IPS-18a (cell line): ENCODE results near the gene MAFG.

ENCODE experiments used
- H3K27ac ChIP-seq: one replicate; pipeline ENCODE4 v1.5.1; 2013; ENCODE audit warnings: low read length
- H3K27me3 ChIP-seq: one replicate; pipeline ENCODE4 v1.6.1; 2013; ENCODE audit warnings: mild to moderate bottlenecking, low read length; ENCODE audit not compliant: control insufficient read depth, insufficient read depth
- H3K36me3 ChIP-seq: one replicate; pipeline ENCODE4 v1.6.1; 2013; ENCODE audit warnings: low read depth, low read length; ENCODE audit not compliant: control insufficient read depth
- H3K4me1 ChIP-seq: one replicate; pipeline ENCODE4 v1.6.1; 2013; ENCODE audit warnings: low read depth, low read length; ENCODE audit not compliant: control insufficient read depth
- H3K4me3 ChIP-seq: one replicate; pipeline ENCODE4 v1.5.1; 2013; ENCODE audit warnings: low read length
- H3K9ac ChIP-seq: one replicate; pipeline ENCODE4 v1.6.1; 2013; ENCODE audit warnings: mild to moderate bottlenecking, low read length, moderate library complexity
- H3K9me3 ChIP-seq: one replicate; pipeline ENCODE4 v1.6.1; 2013; ENCODE audit warnings: low read depth, low read length; ENCODE audit not compliant: control insufficient read depth

The MAFG gene

DNA sequence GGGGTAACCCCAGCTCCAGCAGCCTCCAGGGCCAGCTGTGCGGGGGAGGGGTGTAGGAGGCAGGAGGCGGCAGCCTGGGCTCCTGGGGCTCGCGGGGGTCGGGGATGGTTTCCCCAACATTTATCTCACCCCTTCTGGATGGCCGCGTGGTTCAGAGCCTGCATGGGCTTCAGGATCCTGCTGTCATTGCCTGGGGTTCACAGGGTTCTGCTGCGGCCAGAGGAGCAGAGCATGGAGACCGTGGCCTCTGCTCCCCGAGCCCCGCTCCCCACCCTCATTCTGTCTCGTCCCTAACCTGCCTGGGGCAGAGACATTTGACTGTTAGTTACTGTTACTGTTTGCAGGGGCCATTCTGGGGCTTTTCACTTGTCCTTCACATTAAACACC, 14.6 kb upstream of the MAFG start:
- peaks cover 9% of the 10 kb centered on the region for H3K4me1 ChIP-seq
- peak overlapping the region; percentile 33 for H3K4me3 ChIP-seq
- H3K27ac ChIP-seq: no peak overlapping the region
- H3K9ac ChIP-seq: no peak overlapping the region
- no peaks in the 10 kb centered on the region for H3K9me3 ChIP-seq
- H3K27me3 ChIP-seq: peaks cover 12% of the 10 kb centered on the region
- H3K36me3 ChIP-seq: no peaks in the 10 kb centered on the region

DNA sequence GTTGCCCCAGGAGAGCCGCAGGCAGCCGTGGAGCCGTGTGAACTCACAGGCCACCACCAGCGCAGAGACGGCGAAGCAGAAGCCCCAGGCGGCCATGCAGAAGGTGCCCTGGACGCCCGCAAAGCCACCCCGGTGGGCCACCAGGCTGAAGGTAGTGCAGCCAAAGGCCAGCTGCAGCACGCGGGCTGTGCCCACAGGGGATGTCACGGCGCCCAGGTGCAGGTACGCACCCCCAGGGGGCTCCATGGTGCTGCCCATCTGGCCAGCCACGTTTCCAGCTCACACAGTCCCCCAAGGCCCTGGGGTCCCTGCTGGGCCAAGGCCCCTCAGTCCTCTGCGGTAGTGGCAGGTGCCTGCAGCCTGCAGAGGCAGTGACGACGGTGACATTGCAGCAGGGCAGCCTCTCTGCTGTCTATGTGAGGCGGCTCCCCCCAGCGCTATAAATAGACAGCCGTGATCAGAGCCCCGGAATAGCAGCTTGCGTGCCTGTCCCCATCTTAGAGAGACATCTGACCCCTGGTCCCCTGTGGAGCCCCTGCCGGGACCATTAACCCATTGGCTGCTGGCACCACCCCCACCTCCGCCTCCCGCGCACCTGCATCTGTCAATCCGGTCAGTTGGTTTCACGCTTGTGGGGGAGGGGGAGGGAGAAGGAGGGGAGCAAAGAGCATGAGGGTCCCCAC, 14.1 kb upstream of the MAFG start:
- H3K4me3 ChIP-seq: peak overlapping the region; percentile 33
- H3K4me1 ChIP-seq: peaks cover 9% of the 10 kb centered on the region
- H3K9me3 ChIP-seq: no peaks in the 10 kb centered on the region
- H3K9ac ChIP-seq: no peak overlapping the region
- peaks cover 12% of the 10 kb centered on the region for H3K27me3 ChIP-seq
- no peak overlapping the region for H3K27ac ChIP-seq
- no peaks in the 10 kb centered on the region for H3K36me3 ChIP-seq

DNA sequence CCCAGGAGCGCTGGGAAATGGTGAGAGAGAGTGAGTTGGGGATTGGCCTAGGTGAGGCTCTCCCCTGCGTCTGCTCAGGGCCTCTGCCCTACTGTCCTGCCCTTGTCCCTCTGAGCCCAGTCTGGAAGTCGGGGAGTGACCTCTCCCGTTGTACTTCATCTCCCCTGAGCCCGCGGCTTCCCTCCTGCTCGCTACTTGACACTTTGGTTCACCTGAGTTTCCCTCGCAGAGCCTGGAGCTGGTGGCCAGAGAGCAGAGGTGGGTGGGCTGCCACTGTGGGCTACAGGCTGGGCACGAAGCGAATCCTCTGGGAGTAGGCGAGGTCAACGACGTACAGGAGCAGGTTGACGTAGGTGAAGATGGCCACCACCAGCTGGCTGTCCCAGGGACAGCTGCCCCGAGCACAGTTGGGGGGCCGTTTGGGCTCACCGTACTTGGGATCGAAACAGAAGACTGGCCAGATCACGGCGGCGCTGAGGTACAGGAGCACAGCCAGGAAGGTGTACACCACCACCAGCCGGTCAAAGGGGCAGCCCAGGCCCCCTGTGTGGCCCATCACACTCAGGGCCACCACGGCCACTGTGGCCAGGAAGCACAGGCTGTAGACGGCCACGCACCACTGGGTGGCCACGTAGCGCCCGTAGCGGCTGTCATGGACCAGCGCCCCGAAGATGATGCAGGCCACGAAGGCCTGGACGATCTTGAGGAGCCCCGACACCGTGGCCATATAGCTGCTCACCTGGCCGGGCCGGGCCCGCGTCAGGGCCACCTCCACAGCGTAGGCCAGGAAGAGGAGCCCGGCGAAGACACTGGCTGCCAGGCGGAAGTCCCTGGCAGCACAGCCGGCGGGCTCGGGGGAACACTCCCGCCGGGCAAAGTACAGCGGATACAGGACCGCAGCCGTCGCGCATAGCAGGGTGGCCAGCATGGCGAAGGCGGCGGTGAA, 13.3 kb upstream of the MAFG start:
- H3K9ac ChIP-seq: no peak overlapping the region
- no peaks in the 10 kb centered on the region for H3K9me3 ChIP-seq
- no peak overlapping the region for H3K27ac ChIP-seq
- H3K4me1 ChIP-seq: peaks cover 9% of the 10 kb centered on the region
- H3K36me3 ChIP-seq: no peaks in the 10 kb centered on the region
- no peak overlapping the region for H3K4me3 ChIP-seq
- peaks cover 12% of the 10 kb centered on the region for H3K27me3 ChIP-seq

DNA sequence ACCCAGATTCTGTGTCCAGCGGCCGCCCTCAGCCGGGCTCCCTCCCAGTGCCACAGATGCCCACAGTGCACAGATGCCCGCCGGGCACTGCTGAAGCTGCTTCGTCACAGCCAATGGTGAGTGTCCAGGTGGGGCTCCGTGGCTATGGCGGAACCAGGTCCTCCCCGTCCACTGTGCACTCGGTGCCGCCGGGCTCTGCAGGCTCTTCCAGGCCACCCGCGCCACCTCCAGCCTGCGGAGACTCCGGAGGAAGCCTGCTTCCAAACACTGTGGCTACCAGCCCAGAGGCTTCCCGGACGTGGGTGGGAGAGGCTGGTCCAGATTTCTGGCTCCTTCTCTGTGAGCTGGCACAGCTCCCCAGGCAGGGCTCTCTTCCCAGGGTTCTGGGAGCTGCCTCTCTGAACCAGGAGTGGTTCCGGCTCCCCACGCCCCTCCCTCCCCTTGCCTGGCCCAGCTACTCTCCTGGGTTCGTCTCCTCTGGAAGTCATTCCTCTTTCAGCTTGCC, 12.4 kb upstream of the MAFG start:
- no peak overlapping the region for H3K27ac ChIP-seq
- no peaks in the 10 kb centered on the region for H3K36me3 ChIP-seq
- H3K4me1 ChIP-seq: peaks cover 9% of the 10 kb centered on the region
- H3K4me3 ChIP-seq: no peak overlapping the region
- no peaks in the 10 kb centered on the region for H3K9me3 ChIP-seq
- H3K9ac ChIP-seq: no peak overlapping the region
- H3K27me3 ChIP-seq: peaks cover 12% of the 10 kb centered on the region

DNA sequence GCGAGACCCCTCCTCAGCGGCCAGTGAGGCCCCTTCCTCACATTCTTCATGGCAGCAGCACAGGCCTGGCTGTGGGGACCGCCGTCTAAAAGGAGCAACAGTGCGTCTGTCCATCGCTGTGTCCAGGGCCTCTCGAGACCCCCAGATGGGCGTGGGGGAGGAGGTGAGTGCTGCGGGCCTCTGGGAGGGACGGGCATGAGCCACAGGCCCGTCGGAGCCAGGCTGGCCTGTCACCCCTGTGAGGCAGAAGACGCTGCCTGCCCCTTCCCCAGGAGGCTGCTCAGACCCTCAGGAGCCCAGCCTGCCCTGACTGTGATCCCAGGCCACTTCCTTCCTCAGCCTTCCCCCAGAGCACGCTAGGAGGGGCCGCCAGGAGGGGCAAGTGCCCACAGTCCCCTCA, 11.7 kb upstream of the MAFG start:
- H3K9me3 ChIP-seq: no peaks in the 10 kb centered on the region
- H3K27me3 ChIP-seq: peaks cover 7% of the 10 kb centered on the region
- H3K4me1 ChIP-seq: peaks cover 9% of the 10 kb centered on the region
- H3K9ac ChIP-seq: no peak overlapping the region
- H3K36me3 ChIP-seq: no peaks in the 10 kb centered on the region
- no peak overlapping the region for H3K4me3 ChIP-seq
- H3K27ac ChIP-seq: no peak overlapping the region

DNA sequence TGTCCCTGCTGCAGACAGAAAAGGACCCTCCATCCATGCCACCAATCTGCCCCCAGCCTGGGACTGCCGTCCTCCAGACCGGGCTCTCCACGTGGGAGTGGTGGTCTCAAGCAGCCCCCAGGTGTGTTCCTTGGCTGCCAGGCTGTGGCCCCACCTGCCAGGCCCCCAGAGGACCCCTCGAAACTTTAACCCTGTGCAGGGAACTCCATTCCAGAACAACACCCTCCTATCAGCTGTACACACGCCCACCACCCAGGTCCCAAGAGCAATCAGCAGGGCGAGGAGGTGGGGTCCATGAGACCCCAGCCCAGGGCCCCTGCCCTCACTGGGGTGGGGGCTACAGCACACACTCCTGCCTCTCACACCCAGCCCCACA, 8.2 kb upstream of the MAFG start:
- no peak overlapping the region for H3K9ac ChIP-seq
- no peaks in the 10 kb centered on the region for H3K9me3 ChIP-seq
- H3K27me3 ChIP-seq: peaks cover 7% of the 10 kb centered on the region
- H3K4me1 ChIP-seq: no peaks in the 10 kb centered on the region
- no peak overlapping the region for H3K27ac ChIP-seq
- no peak overlapping the region for H3K4me3 ChIP-seq
- H3K36me3 ChIP-seq: peaks cover 3% of the 10 kb centered on the region

DNA sequence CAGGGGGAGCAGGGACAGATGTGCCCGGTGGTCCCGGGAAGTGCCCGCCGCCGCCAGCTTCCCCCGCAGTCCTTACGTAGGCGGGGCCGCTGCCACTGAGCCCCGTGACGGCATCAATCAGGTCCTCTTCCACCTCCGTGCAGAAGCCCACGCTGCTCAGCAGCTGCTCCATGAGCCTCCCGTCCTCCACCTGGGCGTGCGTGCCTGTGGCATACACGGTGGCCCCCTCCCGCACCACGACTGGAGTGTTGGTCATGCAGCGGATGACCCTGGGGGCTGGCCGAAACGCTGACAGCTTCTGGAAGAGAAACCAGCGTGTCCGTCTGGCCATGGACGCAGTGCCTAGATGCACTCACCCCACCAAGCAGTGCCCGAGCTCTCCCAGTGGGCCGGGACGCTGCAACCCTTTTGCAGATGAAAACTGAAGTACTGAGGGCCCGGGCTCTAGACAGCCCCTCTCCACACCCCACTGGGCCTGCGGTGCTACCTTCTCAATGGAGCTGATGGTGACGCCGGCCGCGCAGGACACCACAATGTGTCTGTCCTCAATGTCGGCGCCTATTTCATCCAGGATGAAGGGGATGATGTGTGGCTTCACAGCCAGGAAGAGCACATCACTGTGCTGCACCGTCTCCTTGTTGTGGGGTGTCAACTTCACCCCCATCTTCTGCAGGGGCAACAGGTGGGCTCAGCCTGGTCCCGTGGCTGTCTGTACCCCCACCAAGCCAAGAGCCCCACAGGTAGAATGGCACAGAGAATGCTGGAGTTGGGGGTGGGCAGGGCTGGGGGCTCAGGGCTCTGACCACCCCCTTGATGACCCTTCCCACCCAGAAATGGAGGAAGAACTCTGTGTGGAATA, 7.5 kb upstream of the MAFG start:
- H3K27me3 ChIP-seq: peaks cover 7% of the 10 kb centered on the region
- no peaks in the 10 kb centered on the region for H3K9me3 ChIP-seq
- no peak overlapping the region for H3K4me3 ChIP-seq
- H3K27ac ChIP-seq: no peak overlapping the region
- H3K4me1 ChIP-seq: no peaks in the 10 kb centered on the region
- peaks cover 3% of the 10 kb centered on the region for H3K36me3 ChIP-seq
- H3K9ac ChIP-seq: no peak overlapping the region

DNA sequence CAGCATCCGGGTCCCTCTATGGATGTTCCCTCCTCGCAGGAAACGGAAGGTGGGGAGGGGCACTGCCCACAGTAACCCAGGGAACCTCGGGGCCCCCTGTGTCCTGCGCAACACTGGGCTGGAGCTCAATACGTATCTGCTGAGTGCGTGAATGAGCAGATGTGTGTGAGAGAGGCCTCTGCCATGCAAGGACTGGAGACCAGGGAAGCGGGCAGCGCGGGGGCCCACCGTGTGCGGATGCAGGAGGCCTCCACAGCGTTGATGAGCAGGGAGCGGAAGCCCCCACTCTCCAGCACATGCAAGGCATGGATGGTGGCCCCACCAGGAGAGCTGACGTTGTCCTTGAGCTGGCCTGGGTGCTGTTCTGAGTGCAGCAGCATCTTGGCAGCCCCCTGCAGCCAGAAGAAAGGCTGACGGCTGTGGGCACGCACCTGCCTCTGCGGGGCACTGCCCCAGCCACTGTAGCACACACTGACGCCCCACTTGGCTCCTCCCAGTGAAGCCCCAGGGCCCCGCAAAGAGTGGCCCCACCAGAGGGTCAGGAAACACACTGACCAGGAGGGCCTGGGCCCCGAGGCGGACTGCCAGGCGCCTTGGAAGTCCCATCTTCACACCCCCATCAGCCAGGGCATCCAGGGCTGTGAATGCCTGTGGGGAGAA, 6.7 kb upstream of the MAFG start:
- Histone ChIP-seq H3K4me1 (no peaks in the 10 kb centered on the region), H3K27ac (no peak overlapping the region), H3K27me3 (peaks cover 11% of the 10 kb centered on the region), H3K4me3 (no peak overlapping the region), H3K36me3 (peaks cover 3% of the 10 kb centered on the region), H3K9ac (no peak overlapping the region), H3K9me3 (no peaks in the 10 kb centered on the region)

DNA sequence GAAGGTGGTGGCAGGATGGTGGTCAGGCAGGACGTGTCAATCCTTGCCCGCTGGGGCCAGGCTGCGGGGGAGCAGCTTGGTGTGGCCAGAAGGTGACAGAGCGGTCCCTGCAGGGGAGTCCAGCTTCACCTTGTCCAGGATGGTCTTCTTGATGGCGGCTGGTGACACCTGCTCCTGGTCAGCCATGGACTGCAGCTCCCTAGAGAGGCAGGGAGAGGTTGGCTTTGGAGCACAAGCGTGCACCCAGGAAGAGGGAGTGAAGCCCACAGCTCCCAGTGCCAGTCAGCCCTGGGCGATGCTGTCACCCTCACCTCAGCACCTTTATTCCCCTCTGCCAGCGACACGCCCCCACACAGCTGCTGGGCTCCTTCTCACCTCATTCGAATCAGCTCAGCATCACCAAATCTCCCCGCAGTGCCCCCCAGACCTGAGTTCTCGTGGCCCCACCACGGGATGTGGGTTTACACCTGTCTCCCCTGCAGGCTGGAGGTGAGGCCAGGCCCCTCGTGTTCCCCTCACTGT, 5.7 kb upstream of the MAFG start:
- H3K36me3 ChIP-seq: peaks cover 3% of the 10 kb centered on the region
- H3K4me1 ChIP-seq: no peaks in the 10 kb centered on the region
- H3K9ac ChIP-seq: no peak overlapping the region
- no peak overlapping the region for H3K4me3 ChIP-seq
- no peaks in the 10 kb centered on the region for H3K9me3 ChIP-seq
- no peak overlapping the region for H3K27ac ChIP-seq
- peaks cover 20% of the 10 kb centered on the region for H3K27me3 ChIP-seq

DNA sequence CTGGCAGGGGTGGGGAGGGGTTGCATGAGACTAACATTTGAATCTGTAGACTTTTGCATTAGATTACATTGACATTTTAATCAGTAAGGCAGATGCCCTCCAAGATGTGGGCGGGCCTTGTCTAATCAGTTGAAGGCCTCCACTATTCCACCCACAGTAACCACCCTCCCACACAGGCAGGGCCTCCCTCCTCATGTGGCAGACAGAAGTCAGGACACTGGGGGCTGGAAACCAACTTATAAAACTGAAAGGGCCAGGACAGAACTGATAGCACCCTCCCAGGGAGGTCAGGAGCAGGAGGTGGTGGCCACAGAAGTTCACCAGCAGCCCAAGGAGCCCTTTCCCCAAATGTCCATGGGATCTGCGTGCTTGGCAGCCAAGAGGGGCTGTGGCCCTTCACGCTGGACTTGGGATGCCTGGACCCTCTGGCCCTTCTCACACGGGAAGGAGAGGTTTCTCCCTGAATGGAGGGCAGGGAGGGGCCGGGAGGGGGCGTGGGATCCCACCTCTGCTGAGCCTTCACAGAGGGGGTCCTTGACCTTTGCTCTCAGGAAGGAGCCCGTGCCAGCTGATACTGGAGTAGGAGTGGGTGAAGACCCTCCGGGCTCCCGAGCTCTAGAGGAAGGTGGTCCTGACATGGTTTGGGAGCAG, 4.9 kb upstream of the MAFG start:
- H3K4me3 ChIP-seq: no peak overlapping the region
- no peaks in the 10 kb centered on the region for H3K9me3 ChIP-seq
- H3K27me3 ChIP-seq: peaks cover 16% of the 10 kb centered on the region
- peaks cover 3% of the 10 kb centered on the region for H3K36me3 ChIP-seq
- H3K9ac ChIP-seq: no peak overlapping the region
- no peaks in the 10 kb centered on the region for H3K4me1 ChIP-seq
- no peak overlapping the region for H3K27ac ChIP-seq
